Measurements from ENCODE around the gene ACR.
A peak's percentile ranks its signal among the peaks of the same experiment; 100 is the strongest.

The ACR gene

DNA sequence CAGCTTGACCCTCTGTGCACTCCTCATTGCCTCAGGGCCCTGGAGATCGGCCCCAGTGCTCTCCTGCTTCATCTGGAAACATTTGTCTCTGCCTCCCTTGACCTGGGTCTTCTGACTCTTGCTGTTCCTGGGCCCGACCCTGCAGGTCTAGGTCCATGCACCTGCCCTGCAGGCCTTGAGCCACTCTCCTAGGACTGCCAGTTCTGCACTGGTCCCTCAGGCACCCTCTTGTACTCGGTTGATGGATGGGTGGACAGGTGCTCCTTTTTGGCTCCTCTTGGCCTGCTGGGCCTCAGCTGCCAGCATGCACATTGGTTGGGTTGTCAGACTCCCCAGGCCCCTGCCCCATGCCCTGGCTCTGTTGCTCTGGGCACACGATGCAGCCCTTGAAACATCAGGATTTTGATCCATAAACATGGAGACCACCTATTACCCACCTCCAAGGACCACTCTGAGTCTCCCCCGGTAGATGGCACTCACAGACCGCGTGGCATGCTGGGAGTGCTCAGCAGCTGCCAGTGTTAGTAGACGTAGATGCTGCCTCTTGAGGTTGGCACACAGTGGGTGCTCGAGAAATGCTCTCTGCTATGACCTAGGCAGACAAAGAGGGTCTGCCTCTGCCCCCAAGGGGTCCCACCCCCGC lies 20.2 kb upstream of the ACR start:
- DNase-seq: no peak

DNA sequence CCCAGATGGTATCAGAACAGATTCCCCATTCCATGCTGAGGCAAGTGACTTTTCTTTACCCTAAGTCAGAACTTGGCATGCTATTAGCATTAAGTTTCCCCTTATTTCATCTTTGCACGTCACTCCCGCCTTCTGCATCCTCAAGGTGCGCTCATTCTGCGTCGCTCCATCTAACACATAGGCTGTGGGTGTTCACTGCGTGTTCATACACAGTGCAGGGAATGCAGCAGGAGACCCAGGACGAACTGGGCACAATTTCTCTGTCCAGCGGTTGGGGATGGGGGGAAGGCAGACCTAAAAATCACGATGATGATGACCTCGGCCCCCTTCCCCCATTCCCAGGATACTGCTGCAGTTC lies 19.7 kb upstream of the ACR start:
- no peak for DNase-seq

DNA sequence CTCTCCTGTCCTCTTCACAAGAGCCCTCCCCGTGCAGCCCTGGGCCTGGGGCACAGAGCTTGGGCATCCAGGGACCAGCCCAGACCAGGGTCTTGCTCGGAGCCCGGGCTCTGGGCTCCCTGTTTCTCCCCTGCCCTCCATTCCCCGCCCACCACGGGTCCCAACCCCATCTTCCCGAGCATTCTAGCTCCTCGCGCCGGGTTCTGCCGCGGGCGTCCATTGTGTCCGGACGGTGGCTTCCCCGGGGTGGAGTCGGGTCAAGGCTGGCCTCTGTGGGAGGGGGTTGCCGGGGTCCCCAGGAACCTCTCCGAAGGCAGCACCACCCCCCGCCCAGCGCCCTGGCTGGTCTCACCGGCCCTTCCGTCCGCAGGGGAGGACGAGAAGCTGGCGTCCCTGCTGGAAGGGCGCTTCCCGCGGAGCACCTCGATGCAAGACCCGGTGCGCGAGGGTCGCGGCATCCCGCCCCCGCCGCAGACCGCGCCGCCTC lies 18.1 kb upstream of the ACR start:
- no peak for DNase-seq

DNA sequence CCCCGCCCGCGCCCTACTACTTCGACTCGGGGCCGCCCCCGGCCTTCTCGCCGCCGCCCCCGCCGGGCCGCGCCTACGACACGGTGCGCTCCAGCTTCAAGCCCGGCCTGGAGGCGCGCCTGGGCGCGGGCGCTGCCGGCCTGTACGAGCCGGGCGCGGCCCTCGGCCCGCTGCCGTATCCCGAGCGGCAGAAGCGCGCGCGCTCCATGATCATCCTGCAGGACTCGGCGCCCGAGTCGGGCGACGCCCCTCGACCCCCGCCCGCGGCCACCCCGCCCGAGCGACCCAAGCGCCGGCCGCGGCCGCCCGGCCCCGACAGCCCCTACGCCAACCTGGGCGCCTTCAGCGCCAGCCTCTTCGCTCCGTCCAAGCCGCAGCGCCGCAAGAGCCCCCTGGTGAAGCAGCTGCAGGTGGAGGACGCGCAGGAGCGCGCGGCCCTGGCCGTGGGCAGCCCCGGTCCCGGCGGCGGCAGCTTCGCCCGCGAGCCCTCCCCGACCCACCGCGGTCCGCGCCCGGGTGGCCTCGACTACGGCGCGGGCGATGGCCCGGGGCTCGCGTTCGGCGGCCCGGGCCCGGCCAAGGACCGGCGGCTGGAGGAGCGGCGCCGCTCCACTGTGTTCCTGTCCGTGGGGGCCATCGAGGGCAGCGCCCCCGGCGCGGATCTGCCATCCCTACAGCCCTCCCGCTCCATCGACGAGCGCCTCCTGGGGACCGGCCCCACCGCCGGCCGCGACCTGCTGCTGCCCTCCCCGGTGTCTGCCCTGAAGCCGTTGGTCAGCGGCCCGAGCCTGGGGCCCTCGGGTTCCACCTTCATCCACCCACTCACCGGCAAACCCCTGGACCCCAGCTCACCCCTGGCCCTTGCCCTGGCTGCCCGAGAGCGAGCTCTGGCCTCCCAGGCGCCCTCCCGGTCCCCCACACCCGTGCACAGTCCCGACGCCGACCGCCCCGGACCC lies 17.4 kb upstream of the ACR start:
- DNase-seq: no peak

DNA sequence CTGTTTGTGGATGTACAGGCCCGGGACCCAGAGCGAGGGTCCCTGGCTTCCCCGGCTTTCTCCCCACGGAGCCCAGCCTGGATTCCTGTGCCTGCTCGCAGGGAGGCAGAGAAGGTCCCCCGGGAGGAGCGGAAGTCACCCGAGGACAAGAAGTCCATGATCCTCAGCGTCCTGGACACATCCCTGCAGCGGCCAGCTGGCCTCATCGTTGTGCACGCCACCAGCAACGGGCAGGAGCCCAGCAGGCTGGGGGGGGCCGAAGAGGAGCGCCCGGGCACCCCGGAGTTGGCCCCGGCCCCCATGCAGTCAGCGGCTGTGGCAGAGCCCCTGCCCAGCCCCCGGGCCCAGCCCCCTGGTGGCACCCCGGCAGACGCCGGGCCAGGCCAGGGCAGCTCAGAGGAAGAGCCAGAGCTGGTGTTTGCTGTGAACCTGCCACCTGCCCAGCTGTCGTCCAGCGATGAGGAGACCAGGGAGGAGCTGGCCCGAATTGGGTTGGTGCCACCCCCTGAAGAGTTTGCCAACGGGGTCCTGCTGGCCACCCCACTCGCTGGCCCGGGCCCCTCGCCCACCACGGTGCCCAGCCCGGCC lies 16.7 kb upstream of the ACR start:
- no peak for DNase-seq

DNA sequence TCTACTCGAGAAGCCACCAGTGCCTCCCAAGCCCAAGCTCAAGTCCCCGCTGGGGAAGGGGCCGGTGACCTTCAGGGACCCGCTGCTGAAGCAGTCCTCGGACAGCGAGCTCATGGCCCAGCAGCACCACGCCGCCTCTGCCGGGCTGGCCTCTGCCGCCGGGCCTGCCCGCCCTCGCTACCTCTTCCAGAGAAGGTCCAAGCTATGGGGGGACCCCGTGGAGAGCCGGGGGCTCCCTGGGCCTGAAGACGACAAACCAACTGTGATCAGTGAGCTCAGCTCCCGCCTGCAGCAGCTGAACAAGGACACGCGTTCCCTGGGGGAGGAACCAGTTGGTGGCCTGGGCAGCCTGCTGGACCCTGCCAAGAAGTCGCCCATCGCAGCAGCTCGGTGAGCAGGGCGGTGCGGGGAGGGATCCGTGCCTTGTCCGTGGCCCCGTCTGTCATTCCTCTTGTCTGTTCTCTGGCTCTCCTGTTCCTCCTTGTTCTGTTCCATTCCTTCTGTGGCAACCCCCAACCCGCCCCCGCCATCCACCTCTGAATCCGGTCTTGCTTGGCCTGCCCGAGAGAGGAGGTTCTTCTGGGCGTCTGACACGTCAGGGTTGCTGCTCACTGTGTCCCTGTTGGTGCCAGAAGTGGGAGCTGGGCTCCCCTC lies 15.8 kb upstream of the ACR start:
- DNase-seq: no peak

DNA sequence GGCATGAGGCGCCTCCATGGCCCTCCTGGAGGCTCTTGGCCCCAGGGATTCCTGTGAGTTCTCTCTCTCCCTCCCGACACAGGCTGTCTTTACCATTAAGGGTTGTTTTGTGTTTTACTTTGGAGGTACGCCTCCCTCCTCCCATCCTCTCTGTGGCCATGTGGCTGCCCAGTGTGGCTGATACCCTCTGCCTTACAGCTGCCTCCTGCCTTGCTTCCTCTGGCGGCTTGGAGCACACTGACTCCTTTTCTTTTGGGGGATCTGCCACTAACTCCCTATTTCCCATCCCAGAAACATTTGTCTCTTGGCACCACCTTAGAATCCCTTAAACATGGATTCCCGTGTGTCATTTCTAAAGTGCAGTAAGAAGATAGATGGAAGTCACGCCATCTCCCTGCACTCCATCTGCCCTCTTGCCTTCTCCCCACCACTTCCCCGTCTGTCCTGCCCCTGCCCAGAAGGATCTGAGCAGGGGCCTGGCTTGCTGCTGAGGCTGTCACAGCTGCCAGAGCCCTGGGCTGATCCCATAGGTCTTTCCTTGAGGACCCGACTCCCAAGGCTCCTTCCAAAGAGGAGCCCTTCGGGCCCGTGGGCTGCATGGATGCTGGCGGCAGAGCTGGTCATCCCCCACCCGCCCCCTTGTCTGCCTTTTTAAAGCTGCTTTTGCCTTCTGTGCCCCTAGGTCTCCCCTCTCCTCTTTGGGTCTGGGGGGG lies 15.1 kb upstream of the ACR start:
- no peak for DNase-seq

DNA sequence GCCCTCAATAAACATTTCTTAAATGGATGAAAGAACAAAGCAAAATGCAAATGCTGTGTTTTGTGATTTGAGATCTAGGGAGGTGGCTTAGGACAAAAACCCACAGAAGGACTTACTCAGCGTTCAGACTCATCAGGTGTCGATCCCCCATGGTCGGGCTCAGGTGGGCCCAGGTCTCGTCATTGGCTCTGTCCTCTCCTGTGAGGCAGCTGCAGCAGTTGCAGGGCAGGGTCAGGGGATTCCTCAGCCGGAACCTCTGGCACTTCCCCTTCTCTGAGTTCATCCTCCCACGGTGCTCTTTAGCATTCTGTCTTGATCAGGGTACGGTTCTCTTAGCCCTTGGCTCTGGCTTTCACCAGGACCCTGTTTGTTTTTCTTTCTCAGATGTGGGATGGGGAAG lies 14.0 kb upstream of the ACR start:
- no peak for DNase-seq

DNA sequence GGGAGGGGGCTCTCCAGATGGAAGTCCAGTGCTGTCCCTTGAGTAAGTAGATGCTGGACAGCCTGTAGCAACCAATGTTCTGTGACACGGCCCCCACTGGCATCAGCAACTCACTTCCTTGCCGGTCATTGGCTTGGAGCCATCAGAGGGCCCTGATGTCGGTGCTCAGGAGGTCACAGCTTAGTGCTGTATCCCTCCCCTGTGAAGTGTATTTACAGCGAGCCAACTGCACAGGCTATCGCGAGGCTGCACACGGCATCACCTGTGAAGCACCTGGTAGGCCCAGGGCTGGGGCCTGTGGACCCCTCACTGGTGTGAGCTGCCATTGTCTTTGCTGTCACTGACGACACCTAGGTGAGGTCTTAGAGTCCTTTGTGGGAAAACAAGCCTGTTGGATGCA lies 13.4 kb upstream of the ACR start:
- DNase-seq: no peak

DNA sequence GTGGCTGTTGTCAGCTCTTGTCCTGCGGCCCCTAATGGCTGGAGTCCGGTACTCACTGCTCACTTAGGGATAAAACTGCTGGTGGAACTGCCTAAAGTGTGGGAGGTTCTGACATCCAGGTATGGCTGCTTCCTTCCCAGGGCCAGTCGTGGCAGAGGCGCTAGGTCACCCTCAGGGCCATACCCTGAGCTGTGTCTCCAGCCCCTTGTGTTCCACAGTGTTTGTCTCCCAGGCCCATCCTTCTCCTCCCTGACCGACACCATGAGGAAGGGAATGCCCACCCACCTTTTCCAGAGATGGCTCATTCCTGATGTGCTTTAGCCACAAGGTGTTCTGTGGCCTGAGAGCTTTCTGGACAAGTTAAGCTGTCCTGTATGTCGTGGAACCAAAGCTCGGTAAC lies 12.4 kb upstream of the ACR start:
- DNase-seq: no peak

DNA sequence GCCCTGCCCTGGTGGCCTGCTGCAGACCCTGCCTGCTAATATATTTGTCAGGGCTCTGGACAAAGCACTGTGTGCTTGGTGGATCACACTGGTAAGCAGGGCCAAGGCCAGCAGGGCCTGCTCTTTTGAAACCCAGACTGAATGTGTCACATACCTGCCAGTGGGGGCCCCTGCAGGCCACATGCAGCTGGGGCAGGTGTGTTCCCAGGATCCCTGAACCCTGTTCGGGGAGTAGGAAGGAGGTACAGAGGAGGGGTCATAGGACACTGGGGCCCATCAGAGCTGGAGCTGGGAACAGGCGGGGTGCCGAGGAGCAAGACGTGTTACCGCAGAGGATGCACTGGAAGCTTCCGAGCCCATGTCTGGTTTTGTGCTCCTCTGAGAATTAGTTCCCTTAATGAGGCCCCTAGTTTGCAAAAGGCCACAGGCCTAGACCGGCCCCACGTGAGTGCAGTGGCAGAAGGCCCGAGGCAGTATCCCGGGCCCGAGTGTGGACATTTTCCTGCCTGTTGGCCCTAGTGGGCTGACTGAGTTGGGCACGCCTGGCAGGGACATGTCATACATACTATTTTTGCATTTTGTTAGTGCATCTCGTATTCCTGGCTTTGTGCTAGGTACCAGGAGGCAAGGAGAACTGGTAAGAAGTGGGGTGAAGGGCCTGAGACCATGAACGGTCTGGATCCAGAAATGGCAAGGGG lies 11.2 kb upstream of the ACR start:
- no peak for DNase-seq

DNA sequence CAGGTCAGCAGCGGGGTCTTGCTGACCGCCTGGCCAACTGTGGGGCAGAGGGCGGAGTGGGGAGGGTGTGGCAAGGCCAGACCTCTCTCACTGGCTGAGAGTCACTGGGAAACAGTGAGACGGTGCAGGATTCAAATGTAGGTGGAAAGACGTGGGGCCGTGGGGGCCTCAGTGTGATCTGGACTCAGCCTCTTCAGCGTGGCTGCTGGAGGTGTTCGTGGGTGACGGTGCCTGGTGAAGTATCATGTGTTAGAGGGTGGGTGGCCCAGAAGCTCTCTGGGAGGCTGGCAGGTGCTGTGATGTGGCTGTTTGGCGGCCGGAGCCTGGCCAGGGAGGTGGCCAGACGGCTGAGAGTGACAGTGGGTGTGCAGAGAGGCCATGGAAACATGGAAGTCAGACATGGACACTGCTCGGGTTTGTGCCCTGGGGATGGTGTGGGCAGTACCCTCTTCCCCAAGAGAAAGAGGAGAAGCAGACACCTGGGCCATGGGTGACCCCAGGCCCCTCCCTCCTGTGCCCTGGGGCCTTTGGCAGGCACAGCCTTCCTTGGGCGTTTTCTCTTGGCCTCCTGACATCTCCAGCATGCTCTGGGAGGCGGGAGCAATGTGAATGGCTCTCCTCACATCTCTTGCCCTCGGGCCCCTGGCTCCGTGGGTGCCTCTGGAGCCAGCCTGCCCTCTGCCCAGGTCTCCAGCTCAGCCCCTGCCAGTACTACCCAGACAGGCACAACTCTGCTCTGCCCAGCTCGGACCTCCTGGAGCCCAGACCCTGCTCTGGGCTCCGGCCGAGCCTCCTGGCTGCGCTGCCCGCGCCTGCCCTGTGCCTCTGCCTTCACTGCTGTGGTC lies 10.1 kb upstream of the ACR start:
- no peak for DNase-seq

DNA sequence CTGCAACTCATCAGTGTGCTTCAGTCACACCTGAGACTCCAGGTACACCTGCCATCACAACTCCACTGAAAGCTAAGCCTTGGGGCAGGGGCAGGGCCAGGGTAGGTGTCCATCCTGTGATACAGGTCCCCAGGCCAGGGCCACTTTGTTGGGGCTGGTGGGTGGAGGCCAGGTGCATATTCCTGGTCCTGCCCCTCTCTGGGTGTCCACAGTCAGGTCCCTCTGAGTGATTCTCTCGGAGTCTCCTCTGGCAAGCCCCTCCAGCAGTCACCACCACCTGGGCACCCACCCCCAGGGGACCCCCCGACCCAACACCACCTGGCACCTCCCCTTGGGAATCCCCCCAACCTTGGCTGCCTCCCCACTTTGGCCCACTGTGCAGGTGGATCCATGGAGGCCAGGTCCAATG lies 9.5 kb upstream of the ACR start:
- DNase-seq: no peak

DNA sequence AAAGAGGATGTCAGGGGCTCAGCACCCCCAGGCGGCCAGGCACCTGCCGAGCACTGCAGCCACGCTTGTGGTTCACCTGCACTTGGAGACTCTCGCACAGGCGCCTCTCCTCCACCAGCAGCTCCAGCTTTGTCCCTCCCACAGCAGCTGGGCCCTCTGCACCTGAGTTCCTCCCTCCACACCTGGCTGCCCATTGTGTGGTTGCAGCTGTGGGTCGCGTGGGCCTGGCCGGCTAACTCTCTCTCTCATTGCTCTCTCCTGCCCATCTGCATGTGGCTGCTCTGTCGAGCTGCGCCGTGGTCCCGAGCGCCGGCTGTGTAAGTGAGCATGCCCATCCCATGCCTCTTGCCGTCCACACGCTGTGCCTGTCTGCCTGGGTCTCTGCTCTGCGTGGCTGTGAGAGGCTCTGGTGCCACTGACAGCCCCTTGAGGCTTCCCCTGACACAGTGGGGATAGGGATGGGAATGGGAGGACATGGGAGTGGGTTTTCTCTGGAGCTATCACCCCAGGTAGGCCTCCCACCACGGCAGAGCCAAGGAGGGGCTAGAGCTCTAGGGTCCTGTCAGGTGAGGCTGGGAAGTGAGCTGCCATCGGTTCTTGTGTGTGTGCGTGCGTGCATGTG lies 8.5 kb upstream of the ACR start:
- DNase-seq: no peak

DNA sequence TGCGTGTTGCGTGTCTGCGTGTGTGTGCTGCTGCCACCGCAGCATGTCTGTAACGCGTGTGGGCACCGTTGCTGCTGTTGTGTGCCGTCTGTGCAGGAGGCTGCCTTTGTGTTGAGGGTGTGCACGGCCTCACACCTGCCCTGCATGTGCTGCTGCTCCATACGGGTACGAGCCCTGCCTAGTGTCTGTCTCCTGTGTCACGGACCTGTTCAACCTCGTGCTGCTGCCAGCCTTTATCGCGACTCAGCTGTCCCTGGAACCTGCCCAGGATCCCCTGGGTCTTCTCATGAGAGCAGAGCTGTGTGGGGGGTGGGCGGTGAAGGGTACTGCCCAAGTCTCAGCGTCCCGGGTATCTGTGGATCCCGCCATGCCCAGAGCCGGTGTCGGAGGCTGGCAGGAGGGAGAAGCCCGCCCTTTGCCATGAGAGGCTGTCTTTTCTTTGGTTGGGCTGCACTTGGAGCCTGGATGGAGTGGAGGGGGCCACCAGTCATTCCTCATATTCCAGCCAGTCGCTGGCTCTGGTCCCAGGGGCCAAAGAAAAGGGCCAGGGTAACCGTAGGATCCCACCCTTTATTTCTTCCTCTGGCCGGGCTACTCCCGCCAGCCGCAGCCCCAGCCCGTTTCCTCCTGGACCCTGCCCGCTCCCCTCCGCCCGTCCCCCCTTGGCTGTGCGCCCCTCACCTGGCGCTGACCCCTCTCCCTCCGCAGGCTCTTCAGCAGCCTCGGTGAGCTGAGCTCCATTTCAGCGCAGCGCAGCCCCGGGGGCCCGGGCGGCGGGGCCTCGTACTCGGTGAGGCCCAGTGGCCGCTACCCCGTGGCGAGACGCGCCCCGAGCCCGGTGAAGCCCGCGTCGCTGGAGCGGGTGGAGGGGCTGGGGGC lies 7.8 kb upstream of the ACR start:
- no peak for DNase-seq

DNA sequence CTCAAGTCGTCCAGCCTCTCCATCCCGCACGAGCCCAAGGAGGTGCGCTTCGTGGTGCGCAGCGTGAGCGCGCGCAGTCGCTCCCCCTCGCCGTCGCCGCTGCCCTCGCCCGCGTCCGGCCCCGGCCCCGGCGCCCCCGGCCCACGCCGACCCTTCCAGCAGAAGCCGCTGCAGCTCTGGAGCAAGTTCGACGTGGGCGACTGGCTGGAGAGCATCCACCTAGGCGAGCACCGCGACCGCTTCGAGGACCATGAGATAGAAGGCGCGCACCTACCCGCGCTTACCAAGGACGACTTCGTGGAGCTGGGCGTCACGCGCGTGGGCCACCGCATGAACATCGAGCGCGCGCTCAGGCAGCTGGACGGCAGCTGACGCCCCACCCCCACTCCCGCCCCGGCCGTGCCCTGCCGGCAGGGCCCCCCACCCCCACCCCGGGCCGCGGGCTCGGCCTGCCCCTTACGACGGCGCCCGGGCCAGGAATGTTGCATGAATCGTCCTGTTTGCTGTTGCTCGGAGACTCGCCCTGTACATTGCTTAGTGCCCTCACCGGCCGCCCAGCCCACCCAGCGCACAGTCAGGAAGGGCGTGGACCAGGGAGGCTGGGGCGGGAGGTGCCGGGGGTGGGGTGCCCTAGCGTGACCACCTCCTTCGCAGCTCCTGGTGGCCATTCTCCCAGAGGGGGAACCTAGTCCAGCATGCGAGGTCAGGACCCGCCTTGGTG lies 6.9 kb upstream of the ACR start:
- DNase-seq: no peak

DNA sequence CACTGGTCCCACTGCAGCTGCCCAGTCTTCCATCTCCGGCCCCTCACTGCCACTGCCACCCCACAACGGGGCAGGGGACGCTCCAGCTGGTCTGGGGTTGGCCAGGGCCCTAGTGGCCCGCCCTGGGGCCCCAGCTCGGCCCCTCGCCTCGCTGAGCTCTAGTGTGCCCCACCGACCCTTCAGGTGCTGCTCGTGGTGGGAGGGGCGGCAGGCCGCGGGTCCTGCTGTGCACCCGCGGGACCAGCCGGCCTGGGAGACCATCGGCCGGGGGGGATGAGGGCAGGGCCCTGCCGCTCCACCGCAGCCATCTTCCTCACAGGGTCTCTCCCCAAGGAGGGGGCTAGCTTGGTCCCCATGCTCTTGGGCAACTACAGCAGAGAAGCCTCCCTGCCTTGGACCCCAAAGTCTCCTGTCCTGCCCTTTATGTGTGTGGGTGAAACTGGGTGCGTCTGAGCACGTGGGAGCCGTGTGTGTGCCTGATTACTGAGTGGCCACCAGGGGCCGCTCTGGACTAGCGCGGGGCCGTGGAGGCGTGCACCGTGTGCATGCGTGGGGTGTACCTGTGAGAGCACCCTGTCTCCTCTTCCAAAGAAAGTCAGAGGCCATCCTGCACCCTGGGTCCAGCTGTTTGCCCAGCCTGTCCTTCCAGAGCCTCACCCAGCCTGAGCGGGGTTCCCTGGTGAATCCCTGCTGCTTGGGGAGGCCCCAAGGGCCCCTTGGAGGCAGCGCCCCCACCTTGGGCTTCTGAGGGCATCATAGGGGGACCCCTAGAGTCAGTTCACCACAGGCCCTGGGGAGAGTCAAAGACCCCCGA lies 6.0 kb upstream of the ACR start:
- DNase-seq: peak; percentile 83

DNA sequence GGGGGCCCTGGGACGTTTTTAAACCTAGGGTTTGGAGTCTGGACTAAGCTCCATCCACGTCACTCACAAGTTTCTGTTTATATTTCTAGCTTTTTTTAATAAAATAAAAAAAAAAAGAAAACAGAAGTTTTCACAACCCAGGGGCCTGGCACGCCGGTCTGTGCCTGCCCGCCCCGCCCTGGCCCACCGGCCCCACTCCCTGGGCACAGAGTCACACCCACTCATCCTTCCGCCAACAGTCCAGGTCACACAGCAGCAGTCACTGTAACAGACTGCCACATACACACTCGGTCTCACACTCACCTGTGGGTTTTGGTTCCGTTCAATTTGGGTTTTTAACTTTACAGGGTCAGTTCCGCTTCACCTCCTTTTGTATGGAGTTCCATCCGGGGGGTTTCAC lies 5.3 kb upstream of the ACR start:
- no peak for DNase-seq

Measured in activated CD8-positive, alpha-beta memory T cell treated with anti-CD3 and anti-CD28 coated beads, Interleukin-2, amount 50 U/mL, for 48 hours (primary cell).